Measurements from ENCODE around the gene GMDS. TPM values are rescaled to one million over a fixed set of nuclear protein-coding genes. Genes with fewer than 3 reads are reported as not detected.

GMDS gene
- total and polyA plus RNA-seq, 2 donors (not counting 3 experiments of a cell fraction or from before 2014, with no cell fraction given), result 9.8 to 23.5 TPM

DNA sequence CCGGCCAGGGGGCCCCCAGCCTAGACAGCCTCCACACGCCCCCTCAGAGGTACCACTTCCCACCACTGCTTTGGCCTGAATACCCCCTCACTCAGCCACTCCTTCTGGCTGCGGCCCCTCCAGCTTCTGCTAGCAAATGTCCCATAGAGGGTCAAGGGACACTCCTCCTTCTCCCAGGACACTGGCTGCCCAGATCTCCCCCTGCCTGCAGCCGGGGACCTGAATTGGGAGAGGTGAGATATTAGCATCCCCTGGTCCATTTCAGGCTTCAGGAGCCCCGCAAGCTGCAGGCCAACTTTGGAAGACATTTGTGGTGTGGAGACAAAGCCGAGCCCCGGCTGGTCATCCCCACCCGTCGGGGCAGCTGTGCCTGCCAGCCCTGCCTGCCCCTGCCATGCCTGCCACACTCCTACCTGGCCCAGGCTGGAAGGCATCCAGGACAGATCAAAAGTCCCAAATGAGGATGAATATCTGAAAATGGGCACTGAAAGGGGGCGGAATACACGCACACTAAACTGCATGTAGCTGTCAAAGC is 668.2 kb downstream of the GMDS start:
- H3K9ac ChIP-seq (replicated peaks; ENCODE audit: extremely low read depth, insufficient read depth, low read length), result no peak overlapping the region
- no peak overlapping the region for H2AFZ ChIP-seq (ENCODE audit: low read depth, low read length)
- no TSS peak for BruUV-seq (replicated peaks)
- no peaks in the 10 kb centered on the region for H3K36me3 ChIP-seq (ENCODE audit: control insufficient read depth in 2 of 2, extremely low read depth in 1 of 2, insufficient read depth in 2 of 2, low read length in 2 of 2)
- H3K27ac ChIP-seq (ENCODE audit: insufficient read depth, low read depth, low read length), result no peak overlapping the region
- peaks cover 1 to 3% of the 10 kb centered on the region in 2 experiments for H3K27me3 ChIP-seq (ENCODE audit: control insufficient read depth in 2 of 2, insufficient read depth in 2 of 2, low read length in 2 of 2)
- intact Hi-C loops (cut with micrococcal nuclease) (no loop called here), dilution Hi-C loops (cut with MboI; ENCODE audit: extremely low pct_ligation_motif_present, low sequenced_read_pairs) (no loop called here)
- TF ChIP-seq GATA2 (IDR thresholded peaks at IDR 0.05; ENCODE audit: insufficient read depth, insufficient read length, low read depth, low read length) (no peak), POLR2A (IDR thresholded peaks at IDR 0.05; ENCODE audit: low read depth, low read length) (no peak), EZH2 (IDR thresholded peaks at IDR 0.05; ENCODE audit: borderline replicate concordance, low read depth, low read length, severe bottlenecking) (no peak)
- TF ChIP-seq, protein P1, sequence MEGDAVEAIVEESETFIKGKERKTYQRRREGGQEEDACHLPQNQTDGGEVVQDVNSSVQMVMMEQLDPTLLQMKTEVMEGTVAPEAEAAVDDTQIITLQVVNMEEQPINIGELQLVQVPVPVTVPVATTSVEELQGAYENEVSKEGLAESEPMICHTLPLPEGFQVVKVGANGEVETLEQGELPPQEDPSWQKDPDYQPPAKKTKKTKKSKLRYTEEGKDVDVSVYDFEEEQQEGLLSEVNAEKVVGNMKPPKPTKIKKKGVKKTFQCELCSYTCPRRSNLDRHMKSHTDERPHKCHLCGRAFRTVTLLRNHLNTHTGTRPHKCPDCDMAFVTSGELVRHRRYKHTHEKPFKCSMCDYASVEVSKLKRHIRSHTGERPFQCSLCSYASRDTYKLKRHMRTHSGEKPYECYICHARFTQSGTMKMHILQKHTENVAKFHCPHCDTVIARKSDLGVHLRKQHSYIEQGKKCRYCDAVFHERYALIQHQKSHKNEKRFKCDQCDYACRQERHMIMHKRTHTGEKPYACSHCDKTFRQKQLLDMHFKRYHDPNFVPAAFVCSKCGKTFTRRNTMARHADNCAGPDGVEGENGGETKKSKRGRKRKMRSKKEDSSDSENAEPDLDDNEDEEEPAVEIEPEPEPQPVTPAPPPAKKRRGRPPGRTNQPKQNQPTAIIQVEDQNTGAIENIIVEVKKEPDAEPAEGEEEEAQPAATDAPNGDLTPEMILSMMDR (IDR thresholded peaks at IDR 0.05; ENCODE audit: extremely low read depth in 1 of 2, insufficient read depth in 1 of 2, low read depth in 1 of 2, low read length in 2 of 2), result no peak
- FAIRE-seq (no peak), DNase-seq (ENCODE audit: low read depth, low spot score) (no peak)
- POLR2A ChIA-PET, result no interaction called here
- H3K9me3 ChIP-seq (replicated peaks; ENCODE audit: control insufficient read depth, insufficient read depth, low read length), result no peaks in the 10 kb centered on the region
- H3K79me2 ChIP-seq (ENCODE audit: control insufficient read depth, insufficient read depth, low read length), result no peaks in the 10 kb centered on the region
- CTCF ChIA-PET, result no interaction called here
- no peaks in the 10 kb centered on the region for H3K9me1 ChIP-seq (replicated peaks; ENCODE audit: control insufficient read depth, extremely low read depth, insufficient read depth, low read length)
- no peak overlapping the region for H3K4me2 ChIP-seq (ENCODE audit: insufficient read depth, low read length)
- H3K4me1 ChIP-seq (ENCODE audit: control insufficient read depth, extremely low read depth, insufficient read depth, low read length), result no peaks in the 10 kb centered on the region
- H4K20me1 ChIP-seq (replicated peaks; ENCODE audit: control insufficient read depth, extremely low read depth, insufficient read depth, low read length), result no peaks in the 10 kb centered on the region
- H3K4me3 ChIP-seq (replicated peaks in 1 of 3; ENCODE audit: insufficient read depth in 1 of 3, low read depth in 1 of 3, low read length in 3 of 3), result no peak overlapping the region

DNA sequence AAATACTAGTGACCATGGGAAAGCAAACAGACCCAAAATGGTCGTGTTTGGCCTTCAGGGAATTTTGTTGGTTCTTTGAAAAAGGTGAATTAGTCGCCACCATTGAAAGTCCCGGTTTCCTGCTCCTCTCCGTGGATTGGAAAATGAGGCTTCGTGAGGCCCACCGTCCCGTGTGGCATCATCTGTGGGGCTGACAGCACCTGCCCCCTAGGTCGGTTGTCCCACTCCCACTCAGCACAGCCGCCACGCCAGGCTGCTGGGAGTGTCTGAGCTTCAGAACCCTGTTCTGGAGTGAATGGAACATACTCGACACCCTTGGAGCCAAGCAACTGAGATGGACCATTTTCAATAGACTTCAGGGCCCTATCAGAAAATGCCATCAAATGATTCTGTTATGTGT is 668.7 kb downstream of the GMDS start:
- Histone ChIP-seq H3K9me3 (replicated peaks; ENCODE audit: control insufficient read depth, insufficient read depth, low read length) (no peaks in the 10 kb centered on the region), H3K9ac (replicated peaks; ENCODE audit: extremely low read depth, insufficient read depth, low read length) (no peak overlapping the region), H3K4me2 (ENCODE audit: insufficient read depth, low read length) (no peak overlapping the region), H3K27ac (ENCODE audit: insufficient read depth, low read depth, low read length) (no peak overlapping the region), H2AFZ (ENCODE audit: low read depth, low read length) (no peak overlapping the region), H3K4me1 (ENCODE audit: control insufficient read depth, extremely low read depth, insufficient read depth, low read length) (no peaks in the 10 kb centered on the region), H4K20me1 (replicated peaks; ENCODE audit: control insufficient read depth, extremely low read depth, insufficient read depth, low read length) (no peaks in the 10 kb centered on the region), H3K79me2 (ENCODE audit: control insufficient read depth, insufficient read depth, low read length) (no peaks in the 10 kb centered on the region), H3K36me3 (ENCODE audit: control insufficient read depth in 2 of 2, extremely low read depth in 1 of 2, insufficient read depth in 2 of 2, low read length in 2 of 2) (no peaks in the 10 kb centered on the region), H3K9me1 (replicated peaks; ENCODE audit: control insufficient read depth, extremely low read depth, insufficient read depth, low read length) (no peaks in the 10 kb centered on the region), H3K4me3 (replicated peaks in 1 of 3; ENCODE audit: insufficient read depth in 1 of 3, low read depth in 1 of 3, low read length in 3 of 3) (no peak overlapping the region), H3K27me3 (ENCODE audit: control insufficient read depth in 2 of 2, insufficient read depth in 2 of 2, low read length in 2 of 2) (peaks cover 1 to 3% of the 10 kb centered on the region in 2 experiments)
- POLR2A ChIA-PET, result no interaction called here
- no TSS peak for BruUV-seq (replicated peaks)
- TF ChIP-seq FOS (IDR thresholded peaks at IDR 0.05; ENCODE audit: borderline replicate concordance, insufficient read depth, low read length) (no peak), POLR2A (IDR thresholded peaks at IDR 0.05; ENCODE audit: low read depth, low read length) (no peak), EZH2 (IDR thresholded peaks at IDR 0.05; ENCODE audit: borderline replicate concordance, low read depth, low read length, severe bottlenecking) (no peak), JUN (IDR thresholded peaks at IDR 0.05; ENCODE audit: borderline replicate concordance, insufficient read depth, insufficient read length, low read depth) (no peak), POLR2AphosphoS5 (IDR thresholded peaks at IDR 0.05; ENCODE audit: insufficient read depth, low read depth, low read length) (no peak), MYC (IDR thresholded peaks at IDR 0.05; ENCODE audit: low read depth, low read length) (no peak), GATA2 (IDR thresholded peaks at IDR 0.05; ENCODE audit: insufficient read depth, insufficient read length, low read depth, low read length) (no peak)
- TF ChIP-seq, protein P2, sequence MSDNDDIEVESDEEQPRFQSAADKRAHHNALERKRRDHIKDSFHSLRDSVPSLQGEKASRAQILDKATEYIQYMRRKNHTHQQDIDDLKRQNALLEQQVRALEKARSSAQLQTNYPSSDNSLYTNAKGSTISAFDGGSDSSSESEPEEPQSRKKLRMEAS (IDR thresholded peaks at IDR 0.05; ENCODE audit: insufficient read depth, insufficient read length), result no peak
- TF ChIP-seq, protein P1 (IDR thresholded peaks at IDR 0.05; ENCODE audit: extremely low read depth in 1 of 2, insufficient read depth in 1 of 2, low read depth in 1 of 2, low read length in 2 of 2), result no peak
- no peak for DNase-seq (ENCODE audit: low read depth, low spot score)
- dilution Hi-C loops (cut with MboI; ENCODE audit: extremely low pct_ligation_motif_present, low sequenced_read_pairs) (no loop called here), intact Hi-C loops (cut with micrococcal nuclease) (no loop called here)
- FAIRE-seq, result no peak
- CTCF ChIA-PET, result no interaction called here

Measured in endothelial cell of umbilical vein (primary cell).